Measurements from ENCODE around the gene PRR5L.

PRR5L gene

GRCh38 chr11:36451681-36452080 is 155.6 kb downstream of the PRR5L start:
- Mint-ChIP-seq H3K27ac (no peak overlapping the region), H3K4me3 (no peak overlapping the region), H3K9me3 (no peaks in the 10 kb centered on the region), H3K4me1 (peaks cover 91% of the 10 kb centered on the region), H3K27me3 (ENCODE audit: low read depth, poor library complexity) (peaks cover 5% of the 10 kb centered on the region), H3K36me3 (ENCODE audit: low read depth) (peaks cover 32% of the 10 kb centered on the region)
- DNase-seq: no peak
- no peak for TF ChIP-seq CTCF (IDR thresholded peaks at IDR 0.05)

GRCh38 chr11:36452236-36452940 is 156.3 kb downstream of the PRR5L start:
- H3K36me3 Mint-ChIP-seq (ENCODE audit: low read depth): peaks cover 28% of the 10 kb centered on the region
- no peaks in the 10 kb centered on the region for H3K9me3 Mint-ChIP-seq
- DNase-seq: no peak
- H3K27ac Mint-ChIP-seq: no peak overlapping the region
- H3K4me1 Mint-ChIP-seq: peaks cover 91% of the 10 kb centered on the region
- no peak for TF ChIP-seq CTCF (IDR thresholded peaks at IDR 0.05)
- peaks cover 5% of the 10 kb centered on the region for H3K27me3 Mint-ChIP-seq (ENCODE audit: low read depth, poor library complexity)
- peak overlapping the region; percentile 11 for H3K4me3 Mint-ChIP-seq

GRCh38 chr11:36452961-36453360 is 156.9 kb downstream of the PRR5L start:
- Mint-ChIP-seq H3K4me1 (peaks cover 86% of the 10 kb centered on the region), H3K4me3 (no peak overlapping the region)
- DNase-seq: no peak

GRCh38 chr11:36453678-36454077 is 157.6 kb downstream of the PRR5L start:
- peaks cover 5% of the 10 kb centered on the region for H3K27me3 Mint-ChIP-seq (ENCODE audit: low read depth, poor library complexity)
- H3K4me1 Mint-ChIP-seq: peaks cover 81% of the 10 kb centered on the region
- H3K9me3 Mint-ChIP-seq: no peaks in the 10 kb centered on the region
- H3K36me3 Mint-ChIP-seq (ENCODE audit: low read depth): peaks cover 23% of the 10 kb centered on the region
- TF ChIP-seq CTCF (IDR thresholded peaks at IDR 0.05): no peak
- peak overlapping the region; percentile 44 for H3K27ac Mint-ChIP-seq
- no peak for DNase-seq
- no peak overlapping the region for H3K4me3 Mint-ChIP-seq

More at GRCh38 chr11:36452961-36453360, 156.9 kb downstream of the PRR5L start:
- H3K27me3 Mint-ChIP-seq (ENCODE audit: low read depth, poor library complexity): peaks cover 5% of the 10 kb centered on the region
- TF ChIP-seq CTCF (IDR thresholded peaks at IDR 0.05): no peak
- H3K27ac Mint-ChIP-seq: no peak overlapping the region
- H3K36me3 Mint-ChIP-seq (ENCODE audit: low read depth): peaks cover 27% of the 10 kb centered on the region
- no peaks in the 10 kb centered on the region for H3K9me3 Mint-ChIP-seq

- H3K9me3 Mint-ChIP-seq: no peaks in the 10 kb centered on the region
- TF ChIP-seq CTCF (IDR thresholded peaks at IDR 0.05): no peak
- H3K27ac Mint-ChIP-seq: peak overlapping the region; percentile 97
- H3K27me3 Mint-ChIP-seq (ENCODE audit: low read depth, poor library complexity): peaks cover under 1% of the 10 kb centered on the region
- H3K4me1 Mint-ChIP-seq: peaks cover 77% of the 10 kb centered on the region
- DNase-seq: no peak
- H3K36me3 Mint-ChIP-seq (ENCODE audit: low read depth): peaks cover 17% of the 10 kb centered on the region
- H3K4me3 Mint-ChIP-seq: no peak overlapping the region
Measured at GRCh38 chr11:36454551-36454940, 158.5 kb downstream of the PRR5L start.
